ENCODE results near the gene CLEC1A.

Gene CLEC1A, protein sequence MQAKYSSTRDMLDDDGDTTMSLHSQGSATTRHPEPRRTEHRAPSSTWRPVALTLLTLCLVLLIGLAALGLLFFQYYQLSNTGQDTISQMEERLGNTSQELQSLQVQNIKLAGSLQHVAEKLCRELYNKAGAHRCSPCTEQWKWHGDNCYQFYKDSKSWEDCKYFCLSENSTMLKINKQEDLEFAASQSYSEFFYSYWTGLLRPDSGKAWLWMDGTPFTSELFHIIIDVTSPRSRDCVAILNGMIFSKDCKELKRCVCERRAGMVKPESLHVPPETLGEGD

DNA sequence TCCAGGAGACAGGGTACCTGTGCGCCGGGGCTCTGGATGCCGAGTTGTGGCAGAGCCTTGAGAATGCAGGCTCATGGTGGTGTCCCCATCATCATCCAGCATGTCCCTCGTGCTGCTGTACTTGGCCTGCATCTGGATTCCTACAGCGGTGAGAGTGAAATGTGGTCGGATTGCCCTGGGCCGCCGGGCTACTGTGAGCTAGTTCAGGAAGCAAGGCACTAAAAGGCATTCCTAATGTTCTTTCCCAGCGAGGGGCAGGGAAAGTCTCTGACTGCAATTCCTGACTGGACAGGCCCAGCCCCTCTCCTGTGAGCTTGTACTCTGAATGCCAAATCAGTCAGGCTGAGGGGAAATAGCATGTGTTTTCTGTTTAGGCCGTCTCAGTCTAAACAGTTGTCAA, at the start of gene CLEC1A:
Gene CLEC1A (minus strand): TSS at position 195 of the 400 bp plus-strand sequence. CDS start 63 bp downstream, at position 132.
- Histone ChIP-seq H3K4me3 (ENCODE audit: low read depth, low read length) (no peak within 1 kb of the TSS), H3K27me3 (ENCODE audit: control insufficient read depth, insufficient read depth, low read length) (no peaks in the 10 kb centered on the region), H3K36me3 (ENCODE audit: control insufficient read depth, insufficient read depth, low read length) (no peaks in the 10 kb centered on the region), H3K4me1 (ENCODE audit: control insufficient read depth, insufficient read depth, low read length) (peaks cover 19% of the 10 kb centered on the region), H3K9ac (ENCODE audit: low read length) (no peak within 1 kb of the TSS), H3K27ac (ENCODE audit: low read depth, low read length) (no peak within 1 kb of the TSS), H3K9me3 (ENCODE audit: control insufficient read depth, insufficient read depth, low read depth, low read length) (0 out of 2 replicates have a peak, but pooled peaks cover 3% of the 10 kb centered on the region)

DNA sequence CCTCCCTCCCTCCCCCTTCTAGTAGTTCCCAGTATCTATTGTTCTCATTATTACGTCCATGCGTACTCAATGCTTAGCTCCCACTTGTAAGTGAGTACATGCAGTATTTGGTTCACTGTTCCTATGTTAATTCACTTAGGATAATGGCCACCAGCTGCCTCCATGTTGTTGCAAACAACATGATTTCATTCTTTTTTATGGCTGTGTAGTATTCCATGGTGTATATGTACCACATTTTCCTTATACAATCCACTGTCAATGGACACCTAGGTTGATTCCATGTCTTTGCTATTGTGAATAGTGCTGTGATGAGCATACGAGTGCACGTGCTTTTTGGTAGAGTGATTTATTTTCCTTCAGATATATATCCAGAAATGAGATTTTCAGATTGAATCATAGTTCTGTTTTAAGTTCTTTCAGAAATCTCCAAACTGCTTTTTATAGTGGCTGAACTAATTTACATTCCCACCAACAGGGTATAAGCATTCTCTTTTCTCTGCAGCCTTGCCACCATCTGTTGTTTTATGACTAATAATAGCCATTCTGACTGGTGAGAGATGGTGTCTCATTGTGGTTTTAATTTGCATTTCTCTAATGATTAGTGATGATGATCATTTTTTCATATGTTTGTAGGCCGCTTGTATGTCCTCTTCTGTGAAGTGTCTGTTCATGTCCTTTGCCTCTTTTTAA, 49.1 kb upstream of the CLEC1A start:
- Histone ChIP-seq H3K27me3 (ENCODE audit: control insufficient read depth, insufficient read depth, low read length) (no peaks in the 10 kb centered on the region), H3K4me1 (ENCODE audit: control insufficient read depth, insufficient read depth, low read length) (no peaks in the 10 kb centered on the region), H3K4me3 (ENCODE audit: low read depth, low read length) (no peak overlapping the region), H3K9me3 (ENCODE audit: control insufficient read depth, insufficient read depth, low read depth, low read length) (no peaks in the 10 kb centered on the region), H3K27ac (ENCODE audit: low read depth, low read length) (no peak overlapping the region), H3K9ac (ENCODE audit: low read length) (no peak overlapping the region), H3K36me3 (ENCODE audit: control insufficient read depth, insufficient read depth, low read length) (no peaks in the 10 kb centered on the region)

DNA sequence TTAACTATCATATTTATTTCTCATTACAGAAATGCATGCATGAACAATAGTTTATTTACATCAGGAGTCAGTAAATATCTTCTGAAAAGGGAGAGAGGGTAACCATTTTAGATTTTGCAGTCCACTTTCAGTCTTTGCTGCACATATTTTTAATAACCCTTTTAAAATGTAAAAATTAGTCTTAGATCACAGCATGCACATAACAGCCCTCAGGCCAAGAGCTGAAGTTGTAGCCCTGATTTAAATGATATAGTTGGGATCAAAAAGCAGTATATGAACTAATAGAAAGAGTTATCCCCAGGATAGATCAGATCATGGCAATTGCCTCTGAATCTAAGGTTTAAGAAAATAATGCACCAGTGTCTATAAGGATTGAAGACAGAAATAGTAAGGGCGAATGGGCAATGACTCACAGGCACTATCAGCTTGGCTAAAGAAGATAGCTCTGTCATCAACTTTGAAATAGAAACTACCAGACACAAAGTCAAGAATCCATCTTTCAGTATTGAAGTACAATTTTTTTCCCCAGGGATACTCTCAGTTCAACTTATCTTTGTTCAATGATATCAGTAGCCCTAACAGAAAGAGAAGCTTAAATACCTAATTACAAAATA, 44.3 kb upstream of the CLEC1A start:
- H3K27me3 ChIP-seq (ENCODE audit: control insufficient read depth, insufficient read depth, low read length), result no peaks in the 10 kb centered on the region
- no peak overlapping the region for H3K9ac ChIP-seq (ENCODE audit: low read length)
- no peaks in the 10 kb centered on the region for H3K9me3 ChIP-seq (ENCODE audit: control insufficient read depth, insufficient read depth, low read depth, low read length)
- H3K4me1 ChIP-seq (ENCODE audit: control insufficient read depth, insufficient read depth, low read length), result no peaks in the 10 kb centered on the region
- H3K4me3 ChIP-seq (ENCODE audit: low read depth, low read length), result no peak overlapping the region
- no peaks in the 10 kb centered on the region for H3K36me3 ChIP-seq (ENCODE audit: control insufficient read depth, insufficient read depth, low read length)
- no peak overlapping the region for H3K27ac ChIP-seq (ENCODE audit: low read depth, low read length)

DNA sequence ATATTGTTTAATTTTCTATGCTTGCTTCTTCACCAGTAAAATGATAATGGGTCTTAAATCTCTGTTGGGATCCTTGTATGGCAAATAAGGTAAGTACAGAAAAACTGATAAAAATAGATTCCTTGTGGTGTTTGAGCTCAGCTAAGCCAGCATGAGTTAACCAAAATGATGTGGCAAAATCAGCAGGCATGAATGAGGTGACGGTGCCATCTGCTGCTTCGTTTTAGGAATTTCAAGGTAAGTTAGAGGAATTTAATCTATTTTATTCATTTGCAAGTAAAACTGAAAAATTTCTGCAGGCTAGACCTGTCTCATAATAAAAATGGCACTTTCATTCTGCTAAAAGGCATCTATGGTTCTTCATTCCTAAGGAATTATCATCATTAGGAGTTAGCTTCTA, 41.2 kb upstream of the CLEC1A start:
- Histone ChIP-seq H3K9me3 (ENCODE audit: control insufficient read depth, insufficient read depth, low read depth, low read length) (peaks cover 8% of the 10 kb centered on the region; the same call in 1 of the 2 replicates), H3K9ac (ENCODE audit: low read length) (no peak overlapping the region), H3K27me3 (ENCODE audit: control insufficient read depth, insufficient read depth, low read length) (no peaks in the 10 kb centered on the region), H3K27ac (ENCODE audit: low read depth, low read length) (no peak overlapping the region), H3K4me3 (ENCODE audit: low read depth, low read length) (no peak overlapping the region), H3K36me3 (ENCODE audit: control insufficient read depth, insufficient read depth, low read length) (no peaks in the 10 kb centered on the region), H3K4me1 (ENCODE audit: control insufficient read depth, insufficient read depth, low read length) (no peaks in the 10 kb centered on the region)

DNA sequence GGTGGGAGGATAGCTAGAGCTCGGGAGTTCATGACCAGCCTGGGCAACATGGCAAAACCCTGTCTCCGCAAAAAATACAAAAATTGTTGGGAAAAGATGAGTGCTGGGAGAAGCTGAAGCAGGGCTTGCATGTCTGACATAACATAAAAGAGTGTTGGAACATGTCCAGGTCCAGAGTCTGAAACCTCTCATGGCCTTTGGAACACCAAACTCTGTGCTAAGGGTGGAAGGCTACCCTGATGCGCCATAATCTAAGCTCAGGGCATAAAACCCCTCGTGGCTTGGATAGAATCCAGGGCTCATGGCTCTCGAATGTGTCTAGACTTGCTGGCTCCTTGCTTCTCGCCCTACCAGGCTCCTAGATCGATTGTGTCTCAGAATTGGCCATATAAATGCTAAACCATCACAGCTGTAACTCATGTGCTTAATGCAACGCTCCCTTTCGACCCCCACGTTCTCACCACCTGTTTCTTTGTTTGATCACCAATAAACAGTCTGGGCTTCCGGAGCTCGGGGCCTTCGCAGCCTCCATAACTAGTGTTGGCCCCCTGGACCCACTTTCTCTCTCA, 37.9 kb upstream of the CLEC1A start:
- Histone ChIP-seq H3K9me3 (ENCODE audit: control insufficient read depth, insufficient read depth, low read depth, low read length) (peaks cover 8% of the 10 kb centered on the region; the same call in 1 of the 2 replicates), H3K36me3 (ENCODE audit: control insufficient read depth, insufficient read depth, low read length) (no peaks in the 10 kb centered on the region), H3K27ac (ENCODE audit: low read depth, low read length) (no peak overlapping the region), H3K9ac (ENCODE audit: low read length) (no peak overlapping the region), H3K4me1 (ENCODE audit: control insufficient read depth, insufficient read depth, low read length) (peaks cover 17% of the 10 kb centered on the region), H3K27me3 (ENCODE audit: control insufficient read depth, insufficient read depth, low read length) (no peaks in the 10 kb centered on the region), H3K4me3 (ENCODE audit: low read depth, low read length) (no peak overlapping the region)

DNA sequence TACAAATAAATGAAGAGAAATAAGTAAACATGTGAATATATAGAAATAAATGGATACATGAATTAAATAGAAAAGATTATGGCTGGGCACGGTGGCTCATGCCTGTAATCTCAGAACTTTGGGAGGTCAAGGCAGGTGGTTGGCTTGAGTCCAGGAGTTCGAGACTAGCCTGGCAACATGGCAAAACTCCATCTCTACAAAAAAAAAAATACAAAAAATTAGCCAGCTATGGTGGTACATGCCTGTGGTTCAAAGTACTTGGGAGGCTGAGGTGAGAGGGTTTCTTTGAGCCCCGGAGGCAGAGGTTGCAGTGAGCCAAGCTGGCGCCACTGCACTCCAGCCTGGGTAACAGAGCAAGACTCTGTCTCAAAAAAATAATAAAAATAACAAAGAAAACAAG, 36.3 kb upstream of the CLEC1A start:
- Histone ChIP-seq H3K4me1 (ENCODE audit: control insufficient read depth, insufficient read depth, low read length) (peaks cover 29% of the 10 kb centered on the region), H3K27me3 (ENCODE audit: control insufficient read depth, insufficient read depth, low read length) (no peaks in the 10 kb centered on the region)

DNA sequence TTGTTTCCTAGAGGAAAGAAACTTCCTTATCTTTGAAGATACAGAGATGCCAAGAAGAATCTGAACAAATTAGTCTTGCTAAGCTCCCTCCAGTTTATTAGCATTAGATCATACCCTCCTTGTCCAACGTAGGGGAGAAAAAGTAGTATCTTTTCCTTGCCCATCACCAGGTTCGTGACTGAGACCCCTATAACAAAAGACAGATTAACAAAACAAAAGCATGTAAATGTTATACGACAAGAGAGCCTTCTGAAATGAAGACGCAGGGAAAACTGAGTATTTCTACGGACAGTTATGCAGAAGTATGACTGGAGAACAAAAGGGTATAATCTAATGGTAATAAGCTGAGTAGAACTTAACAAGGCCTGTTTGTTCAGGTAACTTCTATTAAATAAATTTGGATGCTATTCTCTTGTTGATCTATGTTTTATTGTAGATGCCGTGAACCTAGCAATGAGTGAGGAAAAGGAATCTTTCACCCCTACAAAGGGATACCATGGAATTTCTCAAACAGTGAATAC, 34.1 kb upstream of the CLEC1A start:
- Histone ChIP-seq H3K4me1 (ENCODE audit: control insufficient read depth, insufficient read depth, low read length) (peaks cover 42% of the 10 kb centered on the region), H3K9ac (ENCODE audit: low read length) (peak overlapping the region; percentile 58), H3K27me3 (ENCODE audit: control insufficient read depth, insufficient read depth, low read length) (no peaks in the 10 kb centered on the region), H3K4me3 (ENCODE audit: low read depth, low read length) (0 out of 2 replicates have a peak overlapping the region, but pooled peaks have one; percentile 19), H3K9me3 (ENCODE audit: control insufficient read depth, insufficient read depth, low read depth, low read length) (peaks cover 8% of the 10 kb centered on the region; the same call in 1 of the 2 replicates), H3K36me3 (ENCODE audit: control insufficient read depth, insufficient read depth, low read length) (no peaks in the 10 kb centered on the region), H3K27ac (ENCODE audit: low read depth, low read length) (peak overlapping the region; percentile 61)

More for the DNA sequence above, 36.3 kb upstream of the CLEC1A start:
- H3K36me3 ChIP-seq (ENCODE audit: control insufficient read depth, insufficient read depth, low read length), result no peaks in the 10 kb centered on the region
- H3K27ac ChIP-seq (ENCODE audit: low read depth, low read length), result no peak overlapping the region
- no peak overlapping the region for H3K4me3 ChIP-seq (ENCODE audit: low read depth, low read length)
- peaks cover 8% of the 10 kb centered on the region; the same call in 1 of the 2 replicates for H3K9me3 ChIP-seq (ENCODE audit: control insufficient read depth, insufficient read depth, low read depth, low read length)
- H3K9ac ChIP-seq (ENCODE audit: low read length), result no peak overlapping the region

DNA sequence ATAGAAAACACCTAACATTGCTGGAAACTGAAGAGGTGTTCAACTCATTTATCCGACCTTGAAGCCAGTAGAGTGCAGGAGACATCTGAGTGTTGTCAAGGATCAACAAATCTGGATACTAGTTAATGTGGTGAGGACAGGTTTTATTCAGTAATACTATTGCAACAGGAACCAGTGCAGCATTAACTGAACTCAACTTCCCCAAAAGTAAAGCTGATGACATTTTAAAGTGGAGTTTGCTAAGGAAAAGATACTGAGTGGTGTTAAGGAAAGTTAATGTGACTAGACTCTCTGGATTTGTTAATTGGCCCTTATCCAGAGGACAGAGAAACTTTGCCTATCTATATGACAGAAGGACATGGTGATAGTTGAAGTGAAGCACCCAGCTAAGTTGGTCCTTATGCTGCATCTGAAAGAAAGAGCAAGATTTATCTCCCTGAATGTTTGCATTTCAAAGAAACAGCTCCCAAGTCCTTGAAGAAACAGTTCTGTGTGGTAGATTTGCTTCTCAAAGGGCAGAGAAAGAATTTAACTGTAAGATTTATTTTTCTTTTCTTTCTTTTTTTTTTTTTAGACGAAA, 32.4 kb upstream of the CLEC1A start:
- Histone ChIP-seq H3K4me1 (ENCODE audit: control insufficient read depth, insufficient read depth, low read length) (peaks cover 42% of the 10 kb centered on the region), H3K27me3 (ENCODE audit: control insufficient read depth, insufficient read depth, low read length) (no peaks in the 10 kb centered on the region), H3K9me3 (ENCODE audit: control insufficient read depth, insufficient read depth, low read depth, low read length) (no peaks in the 10 kb centered on the region), H3K36me3 (ENCODE audit: control insufficient read depth, insufficient read depth, low read length) (no peaks in the 10 kb centered on the region), H3K9ac (ENCODE audit: low read length) (no peak overlapping the region), H3K4me3 (ENCODE audit: low read depth, low read length) (no peak overlapping the region), H3K27ac (ENCODE audit: low read depth, low read length) (peak overlapping the region; percentile 61; the same call in 1 of the 2 replicates)

DNA sequence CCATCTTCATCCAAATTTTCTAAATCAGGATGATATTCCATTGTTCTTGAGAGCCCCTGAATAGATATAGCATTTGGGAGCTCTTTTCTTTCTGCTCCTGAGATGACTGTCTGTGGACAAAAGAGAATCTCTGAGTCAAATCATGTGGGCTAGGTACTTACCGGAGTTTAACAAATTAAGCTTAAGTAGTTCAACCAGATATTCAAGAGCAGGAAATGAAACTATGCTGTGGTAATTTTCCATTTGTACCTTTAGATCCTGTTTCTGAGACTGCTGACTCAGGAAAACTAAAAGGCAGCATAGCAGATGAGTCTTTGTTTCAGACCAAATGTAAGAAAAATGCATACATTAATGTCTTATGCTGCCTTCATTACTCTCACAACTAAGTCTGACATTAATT, 31.3 kb upstream of the CLEC1A start, which contains the start of gene CLEC7A:
Gene CLEC7A (minus strand): TSS at position 158 of the 400 bp plus-strand sequence. CDS start 117 bp downstream, at position 41.
- no peaks in the 10 kb centered on the region for H3K27me3 ChIP-seq (ENCODE audit: control insufficient read depth, insufficient read depth, low read length)
- H3K9ac ChIP-seq (ENCODE audit: low read length), result no peak within 1 kb of the TSS
- peaks cover 42% of the 10 kb centered on the region for H3K4me1 ChIP-seq (ENCODE audit: control insufficient read depth, insufficient read depth, low read length)
- H3K36me3 ChIP-seq (ENCODE audit: control insufficient read depth, insufficient read depth, low read length), result no peaks in the 10 kb centered on the region
- H3K9me3 ChIP-seq (ENCODE audit: control insufficient read depth, insufficient read depth, low read depth, low read length), result no peaks in the 10 kb centered on the region
- H3K27ac ChIP-seq (ENCODE audit: low read depth, low read length), result no peak within 1 kb of the TSS; the same call in 1 of the 2 replicates
- H3K4me3 ChIP-seq (ENCODE audit: low read depth, low read length), result no peak within 1 kb of the TSS

DNA sequence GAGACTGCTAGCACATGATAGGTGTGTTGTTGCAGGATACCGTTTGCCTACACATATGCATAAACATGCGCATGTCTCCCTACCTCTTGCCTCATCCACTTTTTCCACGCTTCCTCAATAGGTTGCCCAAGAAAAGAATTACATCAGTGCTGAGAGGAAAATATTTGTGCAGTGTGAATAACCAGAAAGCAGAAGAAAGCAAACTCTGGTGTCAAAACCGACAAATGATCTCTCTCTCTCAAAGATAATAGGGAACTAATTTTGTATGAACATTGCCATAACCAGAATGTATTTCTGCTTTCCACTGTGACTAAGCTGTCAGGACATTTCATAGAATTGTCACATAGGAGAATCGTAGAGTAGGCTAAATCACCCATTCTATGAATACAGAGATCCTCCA, 29.9 kb upstream of the CLEC1A start:
- peaks cover 41% of the 10 kb centered on the region for H3K4me1 ChIP-seq (ENCODE audit: control insufficient read depth, insufficient read depth, low read length)

More for the DNA sequence above, 29.9 kb upstream of the CLEC1A start:
- Histone ChIP-seq H3K36me3 (ENCODE audit: control insufficient read depth, insufficient read depth, low read length) (no peaks in the 10 kb centered on the region), H3K27ac (ENCODE audit: low read depth, low read length) (no peak overlapping the region), H3K27me3 (ENCODE audit: control insufficient read depth, insufficient read depth, low read length) (no peaks in the 10 kb centered on the region), H3K9me3 (ENCODE audit: control insufficient read depth, insufficient read depth, low read depth, low read length) (no peaks in the 10 kb centered on the region), H3K9ac (ENCODE audit: low read length) (no peak overlapping the region), H3K4me3 (ENCODE audit: low read depth, low read length) (no peak overlapping the region)
